Glutamatergic neuron (in vitro differentiated cells): Measurements from ENCODE around the gene THBS3. TPM values are rescaled to one million over a fixed set of nuclear protein-coding genes. Genes with fewer than 3 reads are reported as not detected.
A peak's percentile ranks its signal among the peaks of the same experiment; 100 is the strongest.
"Not testable (repeated sequence)": the region's sequence is repeated elsewhere in the genome, so short reads cannot be mapped to it uniquely, and the experiment has no call there.

Experiments used
- DNase-seq: peaks from one replicate; pipeline ENCODE4 v3.0.0; 2022
- H3K27ac Mint-ChIP-seq: one replicate; pipeline ENCODE4 v1.8.0; 2020; ENCODE audit warnings: mild to moderate bottlenecking, mixed read lengths, inconsistent platforms; ENCODE audit not compliant: unreplicated experiment
- H3K27me3 Mint-ChIP-seq: one replicate; pipeline ENCODE4 v1.8.0; 2020; ENCODE audit warnings: mild to moderate bottlenecking, moderate library complexity, mixed read lengths, inconsistent platforms; ENCODE audit not compliant: unreplicated experiment
- H3K36me3 Mint-ChIP-seq: one replicate; pipeline ENCODE4 v1.8.0; 2020; ENCODE audit warnings: mild to moderate bottlenecking, mixed read lengths, inconsistent platforms; ENCODE audit not compliant: unreplicated experiment
- H3K4me1 Mint-ChIP-seq: one replicate; pipeline ENCODE4 v1.8.0; 2020; ENCODE audit warnings: mild to moderate bottlenecking, low read depth, mixed read lengths, inconsistent platforms; ENCODE audit not compliant: unreplicated experiment
- H3K4me3 Mint-ChIP-seq: one replicate; pipeline ENCODE4 v1.8.0; 2020; ENCODE audit warnings: mild to moderate bottlenecking, mixed read lengths, inconsistent platforms; ENCODE audit not compliant: unreplicated experiment
- H3K9me3 Mint-ChIP-seq: one replicate; pipeline ENCODE4 v1.8.0; 2020; ENCODE audit warnings: mild to moderate bottlenecking, moderate library complexity, mixed read lengths, inconsistent platforms; ENCODE audit not compliant: unreplicated experiment
- CTCF ChIP-seq: fragments of 200-600 bp; sonication (generic); IDR thresholded peaks from one replicate; pipeline ENCODE4 v1.5.0; 2021; ENCODE audit not compliant: partially characterized antibody, unreplicated experiment
- total RNA-seq: library from RNA; stranded (reverse); fragmentation: NEBNext Ultra II Directional; extraction: Animal tissue kit (Norgen Biotek cat#: 25700); gene quantifications from one replicate; pipeline ENCODE4 v1.2.1, GENCODE V29; 2021; ENCODE audit not compliant: unreplicated experiment

The THBS3 gene
- total RNA-seq, 1 donor from 2014 or later, result 377 TPM

DNA sequence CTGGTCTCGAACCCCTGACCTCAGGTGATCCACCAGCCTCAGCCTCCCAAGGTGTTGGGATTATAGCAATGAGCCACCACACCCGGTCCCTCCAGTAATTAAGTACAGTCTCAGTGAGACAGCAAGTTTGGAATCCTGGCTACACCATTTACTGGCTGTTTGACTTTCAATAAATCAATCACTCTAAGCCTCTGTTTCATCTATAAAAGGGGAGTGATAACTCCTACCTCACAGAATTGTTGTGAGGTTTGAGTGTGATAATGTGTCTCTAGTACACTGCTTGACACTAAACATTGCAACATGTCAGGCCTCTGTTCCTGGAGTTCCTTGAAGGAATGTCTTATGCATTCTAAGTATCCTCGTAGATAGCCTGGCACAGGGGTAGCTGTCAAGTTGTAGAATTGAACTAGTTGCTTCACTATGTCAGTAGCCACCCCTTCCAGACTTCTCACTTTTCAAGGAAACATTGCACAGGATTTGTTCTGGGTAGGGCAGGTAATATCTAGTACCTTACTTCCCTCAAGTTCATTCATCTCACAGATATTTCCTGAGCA is 35.2 kb upstream of the THBS3 start:
- Mint-ChIP-seq H3K9me3 (peaks cover 15% of the 10 kb centered on the region), H3K4me1 (peaks cover 14% of the 10 kb centered on the region), H3K36me3 (peaks cover 7% of the 10 kb centered on the region), H3K27me3 (peaks cover 13% of the 10 kb centered on the region), H3K27ac (peak overlapping the region; percentile 87), H3K4me3 (peak overlapping the region; percentile 84)
- no peak for TF ChIP-seq CTCF
- DNase-seq, result no peak

DNA sequence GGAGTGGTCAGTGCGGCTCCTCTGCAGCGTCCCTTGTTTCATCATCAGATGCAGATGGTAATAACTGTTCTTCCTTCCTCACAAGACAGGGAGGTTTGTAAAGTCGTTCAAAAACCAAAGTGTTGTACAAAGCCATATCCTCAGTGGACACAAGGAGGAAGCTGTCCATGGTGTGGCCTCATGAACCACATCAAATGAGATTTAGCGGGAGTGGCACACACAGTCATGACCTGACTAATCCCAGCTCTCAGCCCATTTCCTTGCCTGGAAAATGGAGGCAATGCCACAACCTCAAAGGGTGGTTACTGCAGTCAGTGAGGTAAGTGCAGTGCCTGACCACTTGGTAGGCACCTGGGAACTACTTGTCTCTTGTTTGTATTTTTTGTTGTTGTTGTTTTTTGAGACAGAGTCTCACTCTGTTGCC is 34.2 kb upstream of the THBS3 start:
- TF ChIP-seq CTCF, result no peak
- H3K4me3 Mint-ChIP-seq, result peak overlapping the region; percentile 86
- peaks cover 13% of the 10 kb centered on the region for H3K27me3 Mint-ChIP-seq
- peak overlapping the region; percentile 81 for H3K27ac Mint-ChIP-seq
- H3K4me1 Mint-ChIP-seq, result peaks cover 14% of the 10 kb centered on the region
- peaks cover 7% of the 10 kb centered on the region for H3K36me3 Mint-ChIP-seq
- no peak for DNase-seq
- H3K9me3 Mint-ChIP-seq, result peaks cover 11% of the 10 kb centered on the region

- TF ChIP-seq CTCF, result no peak
- H3K36me3 Mint-ChIP-seq, result peaks cover 3% of the 10 kb centered on the region
- peak overlapping the region; percentile 81 for H3K27ac Mint-ChIP-seq
- peaks cover 11% of the 10 kb centered on the region for H3K27me3 Mint-ChIP-seq
- peaks cover 14% of the 10 kb centered on the region for H3K4me1 Mint-ChIP-seq
- peak overlapping the region; percentile 86 for H3K4me3 Mint-ChIP-seq
- H3K9me3 Mint-ChIP-seq, result peaks cover 11% of the 10 kb centered on the region
- peak; percentile 59 for DNase-seq
These were observed 33.5 kb upstream of the THBS3 start for GRCh38 chr1:155241069-155241679.

DNA sequence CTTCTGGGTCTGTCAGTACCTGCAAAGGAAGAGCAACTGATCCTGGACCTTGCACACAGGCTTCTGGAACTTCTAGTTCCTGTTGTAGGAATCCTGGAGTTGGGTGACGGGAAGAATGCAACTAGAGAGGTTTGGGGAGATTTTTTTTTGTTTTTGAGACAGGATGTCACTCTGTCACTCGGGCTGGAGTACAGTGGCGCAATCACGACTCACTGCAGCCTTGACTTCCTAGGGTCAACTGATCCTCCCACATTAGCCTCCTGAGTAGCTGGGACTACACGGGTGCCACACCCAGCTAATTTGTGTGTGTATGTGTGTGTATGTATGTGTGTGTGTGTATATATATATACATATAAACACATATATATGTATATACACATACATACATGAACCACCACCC is 28.8 kb upstream of the THBS3 start:
- H3K4me1 Mint-ChIP-seq, result peaks cover 4% of the 10 kb centered on the region

DNA sequence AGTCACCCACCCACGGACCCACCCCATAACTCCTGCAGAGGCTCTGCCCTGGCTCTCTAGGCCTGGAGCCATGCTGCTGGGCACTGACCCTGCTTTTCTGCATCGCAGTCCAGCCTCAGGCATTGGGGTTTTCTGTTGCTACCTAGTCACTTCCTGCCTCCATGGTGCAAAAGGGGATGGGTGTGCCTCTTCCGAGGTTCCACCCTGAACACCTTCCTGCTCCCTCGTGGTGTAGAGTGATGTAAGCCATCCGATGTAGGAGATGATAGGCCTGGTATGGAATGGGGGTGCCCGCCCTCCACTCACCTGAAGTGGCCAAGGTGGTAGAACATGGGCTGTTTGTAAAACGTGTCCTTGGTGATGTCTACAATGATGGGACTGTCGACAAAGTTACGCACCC is 27.7 kb upstream of the THBS3 start:
- H3K4me3 Mint-ChIP-seq, H3K9me3 Mint-ChIP-seq: not testable (repeated sequence)

More for the DNA sequence above, 28.8 kb upstream of the THBS3 start:
- Mint-ChIP-seq H3K27ac (no peak overlapping the region), H3K4me3 (no peak overlapping the region), H3K9me3 (no peaks in the 10 kb centered on the region), H3K27me3 (no peaks in the 10 kb centered on the region), H3K36me3 (no peaks in the 10 kb centered on the region)
- TF ChIP-seq CTCF, result no peak
- no peak for DNase-seq

GRCh38 chr1:155233502-155233901 is 25.8 kb upstream of the THBS3 start:
- peaks cover 12% of the 10 kb centered on the region for H3K27me3 Mint-ChIP-seq
- not testable (repeated sequence) for H3K4me3 Mint-ChIP-seq, DNase-seq, H3K9me3 Mint-ChIP-seq, H3K27ac Mint-ChIP-seq, H3K36me3 Mint-ChIP-seq, H3K4me1 Mint-ChIP-seq

More for the DNA sequence above, 27.7 kb upstream of the THBS3 start:
- not testable (repeated sequence) for H3K27me3 Mint-ChIP-seq, H3K36me3 Mint-ChIP-seq, H3K27ac Mint-ChIP-seq, DNase-seq, H3K4me1 Mint-ChIP-seq

GRCh38 chr1:155232001-155232978 is 24.6 kb upstream of the THBS3 start:
- H3K4me3 Mint-ChIP-seq, H3K9me3 Mint-ChIP-seq, H3K4me1 Mint-ChIP-seq, DNase-seq, H3K36me3 Mint-ChIP-seq: not testable (repeated sequence)
- H3K27ac Mint-ChIP-seq, result peak overlapping the region; percentile 8
- peaks cover 13% of the 10 kb centered on the region for H3K27me3 Mint-ChIP-seq

GRCh38 chr1:155231302-155231701 is 23.6 kb upstream of the THBS3 start:
- H3K36me3 Mint-ChIP-seq, DNase-seq, H3K27ac Mint-ChIP-seq, H3K4me1 Mint-ChIP-seq: not testable (repeated sequence)
- H3K9me3 Mint-ChIP-seq, result peaks cover 15% of the 10 kb centered on the region
- H3K27me3 Mint-ChIP-seq, result peaks cover 13% of the 10 kb centered on the region
- H3K4me3 Mint-ChIP-seq, result peak overlapping the region; percentile 42
